Measurements from ENCODE around the gene TCERG1L. TPM values are rescaled to one million over a fixed set of nuclear protein-coding genes. Genes with fewer than 3 reads are reported as not detected.

The TCERG1L gene
- total and polyA plus RNA-seq, 9 of the 15 experiments (the other 6 are each of a cell fraction or from before 2014, with no cell fraction given), result not detected

- ChIA-PET POLR2A (no interaction called here), CTCF (ENCODE audit: low intra/inter-chr PET ratio) (no interaction called here)
- DNase-seq (ENCODE audit: extremely low read depth in 1 of 4, low spot score in 3 of 4) (no peak), FAIRE-seq (no peak), ATAC-seq (no peak)
- no peaks in the 10 kb centered on the region for H3K9me3 ChIP-seq (replicated peaks; ENCODE audit: control insufficient read depth, insufficient read depth, low read depth, low read length)
- H3K4me1 ChIP-seq (replicated peaks in 1 of 2; ENCODE audit: control insufficient read depth in 2 of 2, insufficient read depth in 2 of 2, low read length in 2 of 2), result no peaks in the 10 kb centered on the region
- 0% methylated on average over 12 of the region's 16 CpGs for WGBS (ENCODE audit: insufficient coverage, low coverage, missing lambda C conversion rate)
- in situ Hi-C loops (cut with MboI) (no loop called here), intact Hi-C loops (cut with micrococcal nuclease) (no loop called here)
- H3K36me3 ChIP-seq (ENCODE audit: control insufficient read depth, insufficient read depth, low read length), result no peaks in the 10 kb centered on the region
- H3K27me3 ChIP-seq (ENCODE audit: control insufficient read depth in 2 of 2, insufficient read depth in 2 of 2, low read length in 2 of 2), result peaks cover 0 to 3% of the 10 kb centered on the region in 2 experiments; a peak in 2 of 5 replicates
- H3K9me1 ChIP-seq (ENCODE audit: control insufficient read depth, insufficient read depth, low read length), result no peaks in the 10 kb centered on the region
- TF ChIP-seq ZNF311 (CRISPR knock-in tag; IDR thresholded peaks at IDR 0.05) (no peak), SLC30A9 (CRISPR knock-in tag; IDR thresholded peaks at IDR 0.05) (no peak), ZNF668 (CRISPR knock-in tag; IDR thresholded peaks at IDR 0.05) (no peak), BCOR (IDR thresholded peaks at IDR 0.05) (no peak), FOXJ2 (tag; IDR thresholded peaks at IDR 0.05) (no peak), MAFG (tag; conservative IDR thresholded peaks at IDR 0.05) (no peak), DDX20 (tag; IDR thresholded peaks at IDR 0.05; ENCODE audit: low read depth) (no peak), POLR2A (conservative IDR thresholded peaks at IDR 0.05) (no peak), YBX1 (IDR thresholded peaks at IDR 0.05) (no peak)
- H3K9ac ChIP-seq (ENCODE audit: insufficient read depth in 1 of 2, low read depth in 2 of 2, low read length in 2 of 2), result no peak overlapping the region
- no peak overlapping the region for H3K4me2 ChIP-seq (ENCODE audit: insufficient read depth, low read length)
- H3K27ac ChIP-seq (ENCODE audit: extremely low read depth, low read depth, low read length), result no peak overlapping the region
- no TSS peak for BruUV-seq (replicated peaks)
- no peaks in the 10 kb centered on the region for H3K79me2 ChIP-seq (ENCODE audit: control insufficient read depth, insufficient read depth, low read length)
- H3K4me3 ChIP-seq, result no peak overlapping the region
- no peak overlapping the region for H2AFZ ChIP-seq (ENCODE audit: low read depth, low read length)
- no peaks in the 10 kb centered on the region for H4K20me1 ChIP-seq (replicated peaks; ENCODE audit: control insufficient read depth, insufficient read depth, low read length)
These were observed 5.0 kb upstream of the TCERG1L start for GRCh38 chr10:131316321-131317075.
